LoVo (cell line): ENCODE measurements around the gene NT5DC1.
A peak's percentile ranks its signal among the peaks of the same experiment; 100 is the strongest.
"Not testable (repeated sequence)": the region's sequence is repeated elsewhere in the genome, so short reads cannot be mapped to it uniquely, and the experiment has no call there.

ENCODE experiments used
- DNase-seq: peaks from one replicate; pipeline ENCODE4 v3.0.0-alpha.2; 2016; ENCODE audit warnings: low spot score

NT5DC1 gene

DNA sequence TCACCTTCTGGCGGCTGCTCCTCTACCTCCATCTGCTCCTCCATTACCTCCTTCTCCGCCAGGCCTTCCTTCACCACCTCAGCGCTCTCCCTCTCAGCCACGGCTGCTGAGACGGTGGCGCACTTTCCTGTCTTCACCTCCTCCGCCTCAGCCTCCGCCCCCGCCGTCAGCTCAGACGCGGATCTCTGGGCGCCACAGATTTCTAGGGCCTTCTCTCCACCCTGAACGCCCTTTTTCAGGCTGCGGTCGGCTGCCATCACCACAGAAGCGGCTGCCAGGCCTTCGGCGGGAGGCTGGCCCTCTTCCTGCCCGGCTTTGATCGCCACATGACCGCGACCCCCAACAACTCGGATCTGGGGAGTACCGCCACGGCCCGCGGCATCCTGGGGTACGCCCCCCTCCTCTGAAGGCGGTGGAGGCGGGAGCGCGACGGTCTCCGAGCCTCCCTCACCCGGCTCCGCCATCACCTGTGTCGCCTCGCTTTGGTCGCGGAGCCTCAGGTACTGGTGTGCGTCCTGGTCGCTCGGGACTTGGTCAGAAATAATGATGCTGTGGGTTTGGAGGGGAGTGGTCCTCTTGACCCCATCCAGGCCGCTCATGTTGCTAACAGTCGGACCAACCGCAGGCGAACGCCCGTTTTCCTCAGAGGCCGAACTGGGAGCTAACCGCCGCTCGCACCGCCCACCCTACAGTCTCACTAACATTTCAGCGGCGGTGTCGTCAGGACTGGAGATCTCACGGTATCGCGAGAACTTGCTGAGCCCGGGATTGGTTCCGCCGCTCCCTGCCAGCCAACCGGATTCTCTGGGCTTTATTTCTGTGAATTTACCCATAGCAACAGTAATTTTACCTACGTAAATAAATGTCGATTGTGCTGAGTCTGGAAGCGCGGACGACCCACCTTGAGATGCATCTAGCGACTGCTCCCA, 178.8 kb downstream of the NT5DC1 start, which contains the start of gene TSPYL1:
TSS of gene TSPYL1 (minus strand) at position 699 of the 929 bp plus-strand sequence. CDS start at position 599, 100 bp downstream.
- DNase-seq, result peak; percentile 97

- peak; percentile 27 for DNase-seq
These were observed 179.7 kb downstream of the NT5DC1 start for GRCh38 chr6:116280161-116280932.

DNA sequence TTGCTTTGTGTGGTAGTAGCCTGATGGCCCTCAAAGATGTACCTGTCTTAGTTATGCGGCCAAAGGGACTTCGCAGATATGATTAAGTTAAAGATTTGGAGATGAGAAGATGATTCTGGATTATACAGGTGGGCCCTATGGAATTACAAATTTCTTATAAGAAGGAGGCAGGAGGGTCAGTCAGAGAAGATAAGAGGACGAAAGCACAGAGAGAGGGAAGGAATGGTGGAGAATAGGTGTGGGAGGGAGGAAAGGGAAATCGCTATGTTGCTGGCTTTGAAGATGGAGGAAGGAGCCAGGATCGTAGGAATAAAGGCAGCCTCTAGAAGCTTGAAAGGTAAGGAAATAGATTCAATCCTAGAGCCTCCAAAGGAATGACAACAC, 180.3 kb downstream of the NT5DC1 start:
- no peak for DNase-seq

DNA sequence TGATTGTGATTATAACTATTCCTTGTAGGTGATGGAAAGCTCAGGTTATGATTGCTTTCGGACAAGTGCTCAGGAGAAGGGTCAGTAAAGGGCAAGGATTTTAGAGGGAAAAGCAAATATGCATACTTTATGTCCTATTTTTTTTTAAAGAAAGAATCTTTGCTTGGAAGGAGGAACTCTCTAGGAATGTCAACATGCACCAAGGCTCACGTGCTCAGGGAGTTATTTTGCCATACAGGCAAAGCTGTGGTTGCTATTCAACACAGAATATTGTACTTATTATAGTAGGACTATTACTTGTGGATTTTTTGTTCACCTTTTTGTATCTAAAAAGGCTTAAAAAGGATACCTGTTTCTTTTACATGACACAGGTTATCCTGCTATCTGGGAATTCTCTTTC, 182.0 kb downstream of the NT5DC1 start:
- DNase-seq, result no peak

- DNase-seq, result no peak
These were observed 182.5 kb downstream of the NT5DC1 start for GRCh38 chr6:116283191-116283590.

DNA sequence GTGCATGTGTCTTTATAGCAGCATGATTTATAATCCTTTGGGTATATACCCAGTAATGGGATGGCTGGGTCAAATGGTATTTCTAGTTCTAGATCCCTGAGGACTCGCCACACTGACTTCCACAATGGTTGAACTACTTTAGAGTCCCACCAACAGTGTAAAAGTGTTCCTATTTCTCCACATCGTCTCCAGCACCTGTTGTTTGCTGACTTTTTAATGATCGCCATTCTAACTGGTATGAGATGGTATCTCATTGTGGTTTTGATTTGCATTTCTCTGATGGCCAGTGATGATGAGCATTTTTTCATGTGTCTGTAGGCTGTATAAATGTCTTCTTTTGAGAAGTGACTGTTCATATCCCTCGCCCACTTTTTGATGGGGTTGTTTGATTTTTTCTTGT, 184.3 kb downstream of the NT5DC1 start:
- not testable (repeated sequence) for DNase-seq

DNA sequence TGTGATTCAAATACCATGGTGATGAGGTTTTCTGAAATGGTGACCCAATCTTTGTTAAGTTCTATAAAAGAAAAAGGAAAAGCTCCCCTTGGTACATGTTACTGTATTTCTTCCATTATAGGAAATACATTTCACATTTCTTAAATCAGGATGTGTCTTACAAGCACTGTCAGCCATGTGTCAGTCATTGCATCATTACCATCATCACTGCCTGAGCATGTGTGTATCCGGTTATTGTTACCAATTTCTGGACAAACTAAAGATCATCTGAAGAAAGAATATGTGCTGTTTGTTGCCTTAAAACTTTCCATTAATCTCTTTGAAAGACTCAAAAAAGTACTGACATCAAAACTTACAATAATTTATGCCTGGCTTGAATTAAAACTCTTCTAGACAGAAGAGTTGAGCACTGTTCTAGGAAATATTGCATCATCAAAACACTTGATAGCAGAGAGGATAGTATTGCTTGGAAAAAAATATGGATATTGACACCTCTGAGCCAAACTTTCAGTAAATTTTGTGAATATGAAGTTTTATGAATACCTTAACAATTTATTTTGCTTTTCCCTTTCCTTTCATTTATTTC, 186.2 kb downstream of the NT5DC1 start:
- DNase-seq, result no peak

DNA sequence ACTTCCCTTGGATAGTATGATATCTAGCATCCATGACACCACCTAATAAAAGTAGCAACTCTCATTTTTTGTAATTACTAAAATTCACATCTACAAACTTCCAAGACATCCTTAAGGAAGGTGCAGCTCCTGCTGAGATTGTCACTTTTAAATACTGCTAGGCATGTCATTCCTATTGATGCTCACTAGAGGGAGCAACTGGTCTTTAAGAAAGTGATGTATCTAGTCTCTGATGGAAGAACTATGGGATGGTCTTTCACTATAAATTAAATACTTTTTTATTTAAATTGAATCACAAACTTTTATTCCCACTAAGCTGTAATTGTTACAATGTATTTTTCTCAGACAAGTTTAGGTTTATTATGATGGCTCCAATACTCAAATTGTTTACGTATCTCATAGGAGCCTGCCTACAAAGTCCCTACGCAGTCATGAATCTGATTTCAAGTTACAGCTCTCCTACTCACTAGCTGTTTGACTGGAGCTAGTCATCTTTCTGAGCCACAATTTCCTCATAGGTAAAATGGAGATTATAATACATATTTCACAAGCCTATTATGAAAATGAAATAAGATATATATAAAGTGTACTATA, 187.1 kb downstream of the NT5DC1 start:
- peak; percentile 69 for DNase-seq

DNA sequence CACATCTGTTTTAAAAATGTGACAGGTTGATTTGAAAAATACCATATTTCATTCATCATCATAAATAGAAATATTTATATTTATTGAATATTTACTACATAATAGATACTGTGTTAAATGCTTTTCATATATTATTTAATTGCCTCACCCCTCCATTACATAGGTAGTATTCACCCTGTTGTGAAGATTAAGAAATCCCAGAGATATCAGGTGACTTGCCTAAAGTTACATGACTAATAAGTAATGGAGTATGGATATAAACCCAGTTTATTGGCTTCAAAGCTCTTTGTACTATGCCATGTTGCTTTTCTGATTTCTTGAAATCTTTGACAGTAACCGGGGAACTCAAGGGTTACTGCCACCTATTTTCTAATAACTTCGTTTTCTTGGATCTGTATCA, 189.2 kb downstream of the NT5DC1 start:
- no peak for DNase-seq

DNA sequence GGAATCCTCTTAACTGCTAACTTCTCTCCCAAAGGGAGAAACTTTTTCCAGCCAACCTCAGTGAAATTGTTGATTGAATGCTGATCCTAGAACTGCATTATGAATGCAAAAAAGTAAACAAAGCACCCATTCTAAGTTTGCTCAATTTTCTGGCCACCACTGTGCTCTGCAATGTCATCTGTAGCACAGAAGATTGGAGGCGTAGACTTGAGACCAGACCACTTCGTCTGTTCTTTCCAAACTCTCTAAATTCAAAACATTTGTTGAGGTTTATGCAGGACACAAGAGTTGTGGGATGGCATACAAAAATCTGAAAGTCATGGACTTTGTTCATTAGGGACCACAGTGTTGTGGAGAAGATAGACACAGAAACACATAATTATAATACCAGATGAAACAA, 190.1 kb downstream of the NT5DC1 start:
- DNase-seq, result no peak

GRCh38 chr6:116291701-116292396, 191.2 kb downstream of the NT5DC1 start:
- DNase-seq, result no peak

- DNase-seq, result no peak
These were observed 191.9 kb downstream of the NT5DC1 start for GRCh38 chr6:116292553-116292952.

- no peak for DNase-seq
These were observed 197.6 kb downstream of the NT5DC1 start for GRCh38 chr6:116298273-116298672.

DNA sequence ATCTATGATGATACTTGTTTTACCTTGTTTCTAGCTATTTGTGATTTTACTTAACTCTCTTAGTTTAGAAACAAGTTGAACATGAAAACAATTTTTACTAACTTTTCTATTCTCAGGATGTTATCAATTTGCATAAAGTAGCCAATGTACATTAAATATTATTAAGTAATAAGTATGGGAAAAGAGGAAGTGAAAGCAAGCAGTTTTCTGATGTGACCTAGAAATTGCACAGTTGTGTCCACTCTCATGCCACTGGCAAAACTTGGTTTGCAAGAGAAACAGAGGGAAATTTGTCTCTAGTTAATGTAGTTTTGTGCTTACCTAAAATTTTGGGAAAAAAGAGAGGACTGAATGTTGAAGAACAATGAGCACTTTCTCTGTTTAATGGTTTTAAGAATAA, 198.3 kb downstream of the NT5DC1 start:
- DNase-seq, result no peak
